H1 (cell line): ENCODE measurements around the gene TUBGCP6. TPM values are rescaled to one million over a fixed set of nuclear protein-coding genes. Genes with fewer than 3 reads are reported as not detected.

ENCODE experiments used
- CTCF ChIA-PET: fragments of 300-600 bp; sonication (Branson Sonifier 250); formaldehyde crosslinking; loops from one replicate; lab custom pipeline; 2021; ENCODE audit not compliant: partially characterized antibody; lab: Charles Lee
- POLR2A ChIA-PET: fragments of 300-600 bp; sonication (Branson Sonifier 250); formaldehyde crosslinking; loops from one replicate; lab custom pipeline; 2021; ENCODE audit warnings: inconsistent platforms; ENCODE audit not compliant: partially characterized antibody; lab: Charles Lee
- DNase-seq, 2 experiments: peaks; one replicate each; pipeline versions ENCODE4 v3.0.0 to v3.0.0-alpha.2; 2010 to 2022; ENCODE audit warnings: low spot score in 2 of 2, low read depth in 1 of 2, mixed read lengths in 1 of 2
- FAIRE-seq: peaks from 2 replicates; lab custom pipeline; 2011; peaks lifted over from hg19 to GRCh38; lab: Jason Lieb, UNC
- H2AFZ ChIP-seq: 2 replicates; pipeline ENCODE4 v1.8.1; 2012; ENCODE audit warnings: low read length, inconsistent platforms
- H2AK5ac ChIP-seq: 2 replicates; pipeline ENCODE4 v1.6.1; 2013; ENCODE audit warnings: low read depth, low read length
- H2BK120ac ChIP-seq: replicated peaks from 2 replicates; pipeline ENCODE3; 2013; ENCODE audit warnings: low read depth, low read length, inconsistent platforms
- H2BK12ac ChIP-seq: 2 replicates; pipeline ENCODE4 v1.6.1; 2013; ENCODE audit warnings: low read depth, low read length
- H2BK15ac ChIP-seq: 2 replicates; pipeline ENCODE4 v1.6.1; 2013; ENCODE audit warnings: low read length
- H2BK20ac ChIP-seq: 2 replicates; pipeline ENCODE4 v1.6.1; 2013; ENCODE audit warnings: low read length
- H2BK5ac ChIP-seq: 2 replicates; pipeline ENCODE4 v1.6.1; 2013; ENCODE audit warnings: low read depth, low read length
- H3K14ac ChIP-seq: 2 replicates; pipeline ENCODE4 v1.6.1; 2013; ENCODE audit warnings: inconsistent platforms; ENCODE audit not compliant: insufficient read length
- H3K18ac ChIP-seq: 2 replicates; pipeline ENCODE4 v1.6.1; 2013; ENCODE audit warnings: low read length; ENCODE audit errors: extremely low read depth
- H3K23ac ChIP-seq: 2 replicates; pipeline ENCODE4 v1.6.1; 2013; ENCODE audit warnings: inconsistent platforms; ENCODE audit not compliant: insufficient read length
- H3K23me2 ChIP-seq: 2 replicates; pipeline ENCODE4 v1.6.1; 2013; ENCODE audit warnings: low read depth, low read length
- H3K27ac ChIP-seq: 2 replicates; pipeline ENCODE4 v1.6.1; 2011; ENCODE audit warnings: low read depth, low read length, inconsistent platforms
- H3K27me3 ChIP-seq, 4 experiments: replicated peaks in 1 of 4; 1 replicate in 1 of 4; 2 replicates in 3 of 4; pipeline versions ENCODE4 v1.6.1 to v1.8.1; 2011 to 2013; ENCODE audit warnings: low read length in 3 of 4, mild to moderate bottlenecking in 3 of 4, inconsistent platforms in 2 of 4, mixed read lengths in 2 of 4, moderate library complexity in 1 of 4; ENCODE audit not compliant: control insufficient read depth in 3 of 4, insufficient read depth in 3 of 4; ENCODE audit errors: extremely low read depth in 1 of 4
- H3K36me3 ChIP-seq, 4 experiments: 2 replicates each; pipeline versions ENCODE4 v1.6.1 to v1.8.1; 2011 to 2013; ENCODE audit warnings: mild to moderate bottlenecking in 4 of 4, low read length in 3 of 4, moderate library complexity in 2 of 4, control low read depth in 1 of 4, inconsistent platforms in 1 of 4; ENCODE audit not compliant: insufficient read depth in 4 of 4, control insufficient read depth in 2 of 4
- H3K4ac ChIP-seq: replicated peaks from 2 replicates; pipeline ENCODE3; 2013; ENCODE audit warnings: low read length, low read depth, mixed read lengths, inconsistent platforms; ENCODE audit not compliant: insufficient read length
- H3K4me1 ChIP-seq, 4 experiments: replicated peaks in 1 of 4; 1 replicate in 1 of 4; 2 replicates in 3 of 4; pipeline versions ENCODE4 v1.6.1 to v1.8.1; 2011 to 2013; ENCODE audit warnings: low read length in 3 of 4, inconsistent platforms in 2 of 4, mixed read lengths in 1 of 4; ENCODE audit not compliant: insufficient read depth in 4 of 4, control insufficient read depth in 3 of 4
- H3K4me2 ChIP-seq, 2 experiments: 2 replicates each; pipeline versions ENCODE4 v1.6.1 to v1.8.1; 2011 to 2013; ENCODE audit warnings: low read depth in 2 of 2, low read length in 2 of 2, control low read depth in 1 of 2, inconsistent platforms in 1 of 2, mild to moderate bottlenecking in 1 of 2; ENCODE audit not compliant: insufficient read depth in 1 of 2
- H3K4me3 ChIP-seq, 4 experiments: fragments of 200-600, 300-600 bp in 1 of 4; sonication (generic), shearing (Covaris generic), sonication (Bioruptor Twin) in 1 of 4; 2 replicates each; pipeline versions ENCODE4 v1.5.1 to v1.8.1; 2011 to 2016; ENCODE audit warnings: low read length in 4 of 4, low read depth in 3 of 4, control low read depth in 2 of 4, inconsistent platforms in 2 of 4, mild to moderate bottlenecking in 2 of 4, mixed read lengths in 1 of 4, moderate library complexity in 1 of 4; ENCODE audit not compliant: insufficient read depth in 2 of 4; ENCODE audit errors: extremely low read depth in 1 of 4
- H3K56ac ChIP-seq: replicated peaks from 2 replicates; pipeline ENCODE3; 2013; ENCODE audit warnings: low read depth, mild to moderate bottlenecking, mixed read lengths, low read length, inconsistent platforms; ENCODE audit not compliant: insufficient read length
- H3K79me1 ChIP-seq: 2 replicates; pipeline ENCODE4 v1.6.1; 2013; ENCODE audit warnings: low read depth, low read length, control low read depth
- H3K79me2 ChIP-seq, 2 experiments: 2 replicates each; pipeline versions ENCODE4 v1.6.1 to v1.8.1; 2012 to 2013; ENCODE audit warnings: low read length in 2 of 2, mild to moderate bottlenecking in 2 of 2, inconsistent platforms in 1 of 2; ENCODE audit not compliant: insufficient read depth in 2 of 2, control insufficient read depth in 1 of 2
- H3K9ac ChIP-seq, 4 experiments: replicated peaks in 1 of 4; 1 replicate in 1 of 4; 2 replicates in 3 of 4; pipeline versions ENCODE4 v1.6.1 to v1.8.1; 2011 to 2013; ENCODE audit warnings: low read depth in 3 of 4, low read length in 3 of 4, control low read depth in 2 of 4, mild to moderate bottlenecking in 2 of 4, moderate library complexity in 2 of 4, inconsistent platforms in 1 of 4; ENCODE audit errors: extremely low read depth in 1 of 4
- H3K9me3 ChIP-seq, 2 experiments: 2 replicates each; pipeline versions ENCODE4 v1.6.1 to v1.8.1; 2012 to 2013; ENCODE audit warnings: mild to moderate bottlenecking in 2 of 2, moderate library complexity in 2 of 2, control low read depth in 1 of 2, inconsistent platforms in 1 of 2, low read depth in 1 of 2, low read length in 1 of 2, mixed read lengths in 1 of 2; ENCODE audit not compliant: insufficient read depth in 2 of 2
- H4K20me1 ChIP-seq, 2 experiments: replicated peaks in 1 of 2; 2 replicates each; pipeline versions ENCODE3 to v1.8.1; 2011 to 2013; ENCODE audit warnings: inconsistent platforms in 2 of 2, low read length in 2 of 2, mild to moderate bottlenecking in 1 of 2; ENCODE audit not compliant: insufficient read depth in 2 of 2, control insufficient read depth in 1 of 2
- H4K5ac ChIP-seq: 2 replicates; pipeline ENCODE4 v1.6.1; 2013; ENCODE audit warnings: low read length, low read depth, mixed read lengths, inconsistent platforms; ENCODE audit not compliant: insufficient read length
- H4K8ac ChIP-seq: 2 replicates; pipeline ENCODE4 v1.8.0; 2013; ENCODE audit warnings: mild to moderate bottlenecking, moderate library complexity, low read length, inconsistent platforms; ENCODE audit not compliant: insufficient read depth; ENCODE audit errors: extremely low read depth
- H4K91ac ChIP-seq: replicated peaks from 2 replicates; pipeline ENCODE3; 2013; ENCODE audit warnings: low read length, mixed read lengths, inconsistent platforms; ENCODE audit not compliant: insufficient read length
- CREB1 ChIP-seq: IDR thresholded peaks from 2 replicates; pipeline ENCODE4 v1.6.1; 2012; ENCODE audit warnings: inconsistent platforms
- CTCF ChIP-seq, 3 experiments: IDR thresholded peaks; 1 replicate in 2 of 3; 2 replicates in 1 of 3; pipeline versions ENCODE4 v1.5.1 to v1.6.1; 2011; ENCODE audit warnings: low read length in 3 of 3, mild to moderate bottlenecking in 3 of 3, inconsistent platforms in 2 of 3, low read depth in 1 of 3, moderate library complexity in 1 of 3; ENCODE audit not compliant: insufficient read depth in 1 of 3; ENCODE audit errors: control extremely low read depth in 1 of 3
- EGR1 ChIP-seq: IDR thresholded peaks from 2 replicates; pipeline ENCODE4 v1.6.1; 2011; ENCODE audit warnings: low read depth, low read length, borderline replicate concordance
- GABPA ChIP-seq: IDR thresholded peaks from 2 replicates; pipeline ENCODE4 v1.6.1; 2011; ENCODE audit warnings: mild to moderate bottlenecking, low read length, moderate library complexity, borderline replicate concordance; ENCODE audit not compliant: insufficient read depth
- KDM5A ChIP-seq: fragments of 200-600 bp; IDR thresholded peaks from 2 replicates; pipeline ENCODE4 v1.7.1; 2012; ENCODE audit warnings: mild to moderate bottlenecking, low read length, inconsistent platforms, mixed read lengths
- POLR2A ChIP-seq, 2 experiments: IDR thresholded peaks; 1 replicate in 1 of 2; 2 replicates in 1 of 2; pipeline ENCODE4 v1.6.1; 2011; ENCODE audit warnings: low read depth in 2 of 2, low read length in 2 of 2, mild to moderate bottlenecking in 2 of 2; ENCODE audit errors: control extremely low read depth in 1 of 2
- POU5F1 ChIP-seq: IDR thresholded peaks from 2 replicates; pipeline ENCODE4 v1.6.1; 2011; ENCODE audit warnings: low read depth, mild to moderate bottlenecking, low read length, moderate library complexity
- RAD21 ChIP-seq, 2 experiments: IDR thresholded peaks in 1 of 2; conservative IDR thresholded peaks in 1 of 2; 2 replicates each; pipeline ENCODE4 v1.6.1; 2011; ENCODE audit warnings: low read depth in 2 of 2, low read length in 2 of 2, improper control_type of control experiment in 1 of 2, inconsistent platforms in 1 of 2, mild to moderate bottlenecking in 1 of 2, moderate library complexity in 1 of 2
- SIN3A ChIP-seq, 2 experiments: IDR thresholded peaks in 1 of 2; conservative IDR thresholded peaks in 1 of 2; 2 replicates each; pipeline ENCODE4 v1.6.1; 2011 to 2012; ENCODE audit warnings: low read length in 2 of 2, improper control_type of control experiment in 1 of 2, low read depth in 1 of 2, mild to moderate bottlenecking in 1 of 2
- WGBS, 2 experiments: shearing (Covaris generic) in 1 of 2; methylation state at CpG; one replicate each; pipeline versions ENCODE4 v1.1.6 to v1.1.7; 2013 to 2015; ENCODE audit warnings: low lambda C conversion rate in 2 of 2, mixed read lengths in 2 of 2, inconsistent platforms in 1 of 2, low coverage in 1 of 2, missing lambda C conversion rate in 1 of 2; ENCODE audit not compliant: insufficient replicate concordance in 2 of 2, insufficient coverage in 1 of 2, insufficient read length in 1 of 2; ENCODE audit errors: extremely low coverage in 1 of 2, missing lambda C conversion rate in 1 of 2; 5-methylcytosine and 5-hydroxymethylcytosine counted together
- polyA plus RNA-seq, 7 experiments: library from polyadenylated mRNA; depleted of rRNA in 3 of 7; stranded (reverse) in 5 of 7; unstranded in 2 of 7; fragments of >200 nt in 5 of 7; fragments of 200-250 nt in 2 of 7; gene quantifications; 1 replicate in 5 of 7; 2 replicates in 1 of 7; 4 replicates in 1 of 7; pipeline versions ENCODE4 v1.2.1 to v1.2.3, GENCODE V29; 2011 to 2013; ENCODE audit warnings: missing spikeins in 2 of 7, mixed read lengths in 2 of 7
- total RNA-seq: library from RNA; stranded (reverse); fragmentation: NEBNext Ultra II Directional; extraction: Animal tissue kit (Norgen Biotek cat#: 25700); gene quantifications from 2 replicates; pipeline ENCODE4 v1.2.1, GENCODE V29; 2021

TUBGCP6 gene
- total and polyA plus RNA-seq, 2 of the 8 experiments (the other 6 are each of a cell fraction or from before 2014, with no cell fraction given): 24.2 to 24.7 TPM

DNA sequence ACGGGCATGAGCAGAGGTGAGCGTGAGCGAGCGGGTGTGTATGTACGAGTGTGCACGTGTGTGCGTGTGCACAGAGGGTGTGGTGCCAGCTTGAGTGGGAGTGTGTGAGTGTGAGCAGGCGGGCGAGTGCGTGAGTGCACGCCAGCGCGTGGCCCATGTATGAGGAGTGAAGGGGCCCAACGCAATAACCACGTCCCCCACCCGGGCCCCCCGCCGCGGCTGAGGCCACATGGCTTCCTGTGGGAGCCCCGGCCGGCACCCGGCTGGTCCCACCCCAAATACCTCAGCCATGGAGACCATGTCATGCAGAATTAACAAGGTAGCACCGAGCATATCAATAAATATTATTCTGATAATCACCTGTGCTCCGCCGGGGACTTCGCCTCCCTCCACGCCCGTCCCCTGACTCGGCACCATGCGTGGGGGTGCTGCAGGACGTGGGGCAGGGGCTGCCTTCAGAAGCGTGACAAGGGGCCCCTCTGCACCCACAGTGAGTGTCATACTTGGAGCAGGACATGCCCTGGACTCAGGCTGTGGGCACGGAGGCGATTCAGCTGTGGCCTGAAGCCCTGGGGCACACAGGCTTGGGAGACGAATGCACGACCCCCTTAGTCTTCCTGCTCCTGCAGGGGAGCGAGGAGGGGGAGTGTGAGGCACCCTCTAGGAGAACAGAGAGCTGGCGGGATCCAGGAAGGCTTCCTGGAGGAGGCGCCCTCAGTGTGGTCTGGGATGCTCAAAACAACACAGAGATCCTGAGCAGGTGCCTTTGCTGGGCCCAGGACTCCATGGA, 64.7 kb downstream of the TUBGCP6 start:
- FAIRE-seq (no peak), DNase-seq (no peak)
- no peaks in the 10 kb centered on the region for H3K36me3 ChIP-seq
- H3K27ac ChIP-seq: no peak overlapping the region
- ChIA-PET CTCF (no interaction called here), POLR2A (interaction anchor here (1.0 kb wide), 1 partner anchor 29 kb away, joined by 3 read pairs; no protein-coding TSS in a partner anchor)
- no peak overlapping the region for H2AK5ac ChIP-seq
- H3K4ac ChIP-seq: no peak overlapping the region
- no peaks in the 10 kb centered on the region for H3K9me3 ChIP-seq
- H3K4me3 ChIP-seq: no peak overlapping the region
- no peak overlapping the region for H2BK120ac ChIP-seq
- no peak overlapping the region for H3K18ac ChIP-seq
- H3K9ac ChIP-seq: no peak overlapping the region
- no peak overlapping the region for H2BK20ac ChIP-seq
- H2BK15ac ChIP-seq: peak overlapping the region; percentile 88; the same call in 1 of the 2 replicates
- no peak overlapping the region for H2BK5ac ChIP-seq
- peak overlapping the region; percentile 73 for H4K91ac ChIP-seq
- peaks cover 0 to 7% of the 10 kb centered on the region in 2 experiments for H4K20me1 ChIP-seq
- H3K14ac ChIP-seq: no peak overlapping the region
- H3K27me3 ChIP-seq: peaks cover 0 to 10% (median 4%) of the 10 kb centered on the region in 4 experiments; a peak in 3 of 7 replicates
- no peak overlapping the region for H3K23ac ChIP-seq
- H3K23me2 ChIP-seq: peaks cover 1% of the 10 kb centered on the region; the same call in 1 of the 2 replicates
- H4K8ac ChIP-seq: no peak overlapping the region
- no peak overlapping the region for H3K4me2 ChIP-seq
- no peak overlapping the region for H4K5ac ChIP-seq
- H3K79me1 ChIP-seq: no peaks in the 10 kb centered on the region; the same call in 1 of the 2 replicates
- H3K4me1 ChIP-seq: peaks cover 0 to 16% (median 9%) of the 10 kb centered on the region in 4 experiments; a peak in 4 of 7 replicates
- H3K56ac ChIP-seq: no peak overlapping the region
- no peak overlapping the region for H2AFZ ChIP-seq
- H3K79me2 ChIP-seq: no peaks in the 10 kb centered on the region
- TF ChIP-seq SIN3A (conservative IDR thresholded peaks at IDR 0.05 in 1 of 2, IDR thresholded peaks at IDR 0.05 in 1 of 2; ENCODE audit: low read depth in 1 of 2, low read length in 2 of 2) (no peak), POLR2A (IDR thresholded peaks at IDR 0.05; ENCODE audit: control extremely low read depth in 1 of 2, low read depth in 2 of 2, low read length in 2 of 2) (no peak), KDM5A (no peak), EGR1 (no peak), RAD21 (IDR thresholded peaks at IDR 0.05 in 1 of 2, conservative IDR thresholded peaks at IDR 0.05 in 1 of 2; ENCODE audit: low read depth in 2 of 2, low read length in 2 of 2) (no peak), CREB1 (no peak), GABPA (no peak), CTCF (IDR thresholded peaks at IDR 0.05; ENCODE audit: control extremely low read depth in 1 of 3, insufficient read depth in 1 of 3, low read depth in 1 of 3, low read length in 3 of 3) (no peak), POU5F1 (no peak)
- 92% methylated on average over 37 of the region's 39 CpGs; no CpG with 5 or more reads in 1 of the 2 experiments for WGBS, 2 experiments
- H2BK12ac ChIP-seq: peak overlapping the region; percentile 77; the same call in 1 of the 2 replicates
